Measurements from ENCODE around the gene TRIM3. TPM values are rescaled to one million over a fixed set of nuclear protein-coding genes. Genes with fewer than 3 reads are reported as not detected.

The TRIM3 gene
- total RNA-seq, 1 experiment from 2014 or later: 13.4 TPM

DNA sequence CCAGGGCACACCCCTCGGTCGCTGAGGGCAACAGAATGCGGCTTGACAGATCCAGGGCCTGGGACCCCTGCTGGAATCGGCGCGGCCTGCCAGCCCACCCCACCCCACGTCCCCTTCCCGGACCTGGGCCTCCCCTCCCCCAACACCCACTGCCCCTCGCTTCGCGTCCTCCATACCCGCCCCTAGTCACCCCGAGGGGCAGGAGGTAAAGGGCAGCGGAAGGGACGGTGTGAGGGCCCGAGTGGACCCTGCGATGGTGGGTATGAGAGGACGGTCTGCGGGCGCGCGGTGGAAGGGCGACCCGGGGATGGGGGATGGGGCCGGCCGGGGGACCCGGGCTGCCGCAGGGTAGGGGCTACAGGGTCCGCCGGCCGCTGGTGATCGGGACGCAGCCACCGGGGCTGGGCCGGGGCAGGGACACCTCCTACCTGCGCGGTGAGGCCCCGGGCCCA lies 55.2 kb downstream of the TRIM3 start:
- peak overlapping the region; percentile 67 for H3K9ac ChIP-seq (ENCODE audit: low read length)

More for the DNA sequence above, 55.2 kb downstream of the TRIM3 start:
- intact Hi-C loops (cut with micrococcal nuclease): no loop called here
- Histone ChIP-seq H2AFZ (ENCODE audit: low read depth, low read length, poor library complexity, severe bottlenecking) (no peak overlapping the region), H3K36me3 (ENCODE audit: control insufficient read depth in 1 of 2, insufficient read depth in 2 of 2, low read length in 2 of 2) (no peaks in the 10 kb centered on the region), H3K79me2 (ENCODE audit: insufficient read depth, low read length) (no peaks in the 10 kb centered on the region), H3K9me2 (ENCODE audit: insufficient read depth) (no peaks in the 10 kb centered on the region), H4K20me1 (ENCODE audit: insufficient read depth) (no peaks in the 10 kb centered on the region), H3K4me2 (ENCODE audit: low read length) (peak overlapping the region; percentile 71), H3K27me3 (ENCODE audit: insufficient read depth, low read length) (peaks cover 3% of the 10 kb centered on the region), H3K27ac (ENCODE audit: low read depth, low read length) (no peak overlapping the region; the same call in 1 of the 2 replicates), H3K4me1 (ENCODE audit: control insufficient read depth in 1 of 2, insufficient read depth in 2 of 2, low read length in 2 of 2) (peaks cover 3 to 5% of the 10 kb centered on the region in 2 experiments; a peak in 2 of 4 replicates), H3K4me3 (replicated peaks in 1 of 2; ENCODE audit: low read depth in 1 of 2, low read length in 2 of 2) (peak overlapping the region; percentile 47 to 72), H3K9me3 (ENCODE audit: control insufficient read depth in 1 of 2, insufficient read depth in 1 of 2, low read depth in 1 of 2, low read length in 2 of 2) (no peaks in the 10 kb centered on the region)
- ChIA-PET CTCF (interaction anchor here (1.0 to 1.9 kb wide), 6 partner anchors 11 to 65 kb away, joined by 3 to 7 read pairs (median 6); no protein-coding TSS in a partner anchor), POLR2A (interaction anchor here (0.9 to 1.6 kb wide), 3 partner anchors 11 to 63 kb away, joined by 3 to 5 read pairs (median 5); partner anchors contain the start of genes ARFIP2 and TIMM10B), RAD21 (ENCODE audit: low non-redundant PET in 1 of 2, low total read pairs in 2 of 2, uncharacterized antibody in 2 of 2, unreplicated experiment in 2 of 2) (interaction anchor here in 1 of 2 experiments (1.2 kb wide), 1 partner anchor 39 kb away, joined by 3 read pairs; no protein-coding TSS in a partner anchor)
- DNase-seq (ENCODE audit: low read depth, low spot score) (no peak), ATAC-seq (no peak)
- no peak for TF ChIP-seq TCF7L2 (IDR thresholded peaks at IDR 0.05; ENCODE audit: borderline replicate concordance, extremely low read depth, insufficient read depth, insufficient read length)
- no peak for TF ChIP-seq YY1 (IDR thresholded peaks at IDR 0.05; ENCODE audit: extremely low read depth, insufficient replicate concordance, low read depth, low read length)
- no peak for TF ChIP-seq EGR1 (IDR thresholded peaks at IDR 0.05; ENCODE audit: low read depth)
- TF ChIP-seq CBX3 (IDR thresholded peaks at IDR 0.05; ENCODE audit: low read depth): no peak
- no peak for TF ChIP-seq EZH2 (IDR thresholded peaks at IDR 0.05)
- TF ChIP-seq POLR2AphosphoS5 (IDR thresholded peaks at IDR 0.05; ENCODE audit: low read depth, low read length): no peak
- TF ChIP-seq, protein P1, sequence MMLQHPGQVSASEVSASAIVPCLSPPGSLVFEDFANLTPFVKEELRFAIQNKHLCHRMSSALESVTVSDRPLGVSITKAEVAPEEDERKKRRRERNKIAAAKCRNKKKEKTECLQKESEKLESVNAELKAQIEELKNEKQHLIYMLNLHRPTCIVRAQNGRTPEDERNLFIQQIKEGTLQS (IDR thresholded peaks at IDR 0.05): no peak
- no peak for TF ChIP-seq SP1 (IDR thresholded peaks at IDR 0.05; ENCODE audit: low read depth)
- TF ChIP-seq POLR2A (IDR thresholded peaks at IDR 0.05; ENCODE audit: borderline replicate concordance, extremely low read depth, insufficient read depth, insufficient read length): no peak
- no peak for TF ChIP-seq FOSL1 (IDR thresholded peaks at IDR 0.05; ENCODE audit: low read depth)
- TF ChIP-seq, protein P2, sequence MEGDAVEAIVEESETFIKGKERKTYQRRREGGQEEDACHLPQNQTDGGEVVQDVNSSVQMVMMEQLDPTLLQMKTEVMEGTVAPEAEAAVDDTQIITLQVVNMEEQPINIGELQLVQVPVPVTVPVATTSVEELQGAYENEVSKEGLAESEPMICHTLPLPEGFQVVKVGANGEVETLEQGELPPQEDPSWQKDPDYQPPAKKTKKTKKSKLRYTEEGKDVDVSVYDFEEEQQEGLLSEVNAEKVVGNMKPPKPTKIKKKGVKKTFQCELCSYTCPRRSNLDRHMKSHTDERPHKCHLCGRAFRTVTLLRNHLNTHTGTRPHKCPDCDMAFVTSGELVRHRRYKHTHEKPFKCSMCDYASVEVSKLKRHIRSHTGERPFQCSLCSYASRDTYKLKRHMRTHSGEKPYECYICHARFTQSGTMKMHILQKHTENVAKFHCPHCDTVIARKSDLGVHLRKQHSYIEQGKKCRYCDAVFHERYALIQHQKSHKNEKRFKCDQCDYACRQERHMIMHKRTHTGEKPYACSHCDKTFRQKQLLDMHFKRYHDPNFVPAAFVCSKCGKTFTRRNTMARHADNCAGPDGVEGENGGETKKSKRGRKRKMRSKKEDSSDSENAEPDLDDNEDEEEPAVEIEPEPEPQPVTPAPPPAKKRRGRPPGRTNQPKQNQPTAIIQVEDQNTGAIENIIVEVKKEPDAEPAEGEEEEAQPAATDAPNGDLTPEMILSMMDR (IDR thresholded peaks at IDR 0.05 in 2 of 3, conservative IDR thresholded peaks at IDR 0.05 in 1 of 3; ENCODE audit: borderline replicate concordance in 1 of 3, insufficient read depth in 1 of 3, low read depth in 2 of 3, low read length in 2 of 3): no peak
- no peak for TF ChIP-seq EZH2phosphoT487 (IDR thresholded peaks at IDR 0.05; ENCODE audit: borderline replicate concordance)
- no peak for TF ChIP-seq ZNF274 (IDR thresholded peaks at IDR 0.05; ENCODE audit: low read depth, low read length)
- no peak for TF ChIP-seq ZFX (IDR thresholded peaks at IDR 0.05)
- no peak for TF ChIP-seq SIN3A (IDR thresholded peaks at IDR 0.05; ENCODE audit: low read depth)
- no peak for TF ChIP-seq JUND (IDR thresholded peaks at IDR 0.05)
- TF ChIP-seq, protein P3, sequence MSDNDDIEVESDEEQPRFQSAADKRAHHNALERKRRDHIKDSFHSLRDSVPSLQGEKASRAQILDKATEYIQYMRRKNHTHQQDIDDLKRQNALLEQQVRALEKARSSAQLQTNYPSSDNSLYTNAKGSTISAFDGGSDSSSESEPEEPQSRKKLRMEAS (IDR thresholded peaks at IDR 0.05): no peak
- no peak for TF ChIP-seq RAD21 (IDR thresholded peaks at IDR 0.05; ENCODE audit: low read depth)
- BruUV-seq (replicated peaks): no TSS peak
